Measurements from ENCODE around the gene GPR157. TPM values are rescaled to one million over a fixed set of nuclear protein-coding genes. Genes with fewer than 3 reads are reported as not detected.

GPR157 gene
- total and polyA plus RNA-seq, 2 of the 13 experiments (the other 11 are each of a cell fraction or from before 2014, with no cell fraction given), result 10.1 to 19.2 TPM

DNA sequence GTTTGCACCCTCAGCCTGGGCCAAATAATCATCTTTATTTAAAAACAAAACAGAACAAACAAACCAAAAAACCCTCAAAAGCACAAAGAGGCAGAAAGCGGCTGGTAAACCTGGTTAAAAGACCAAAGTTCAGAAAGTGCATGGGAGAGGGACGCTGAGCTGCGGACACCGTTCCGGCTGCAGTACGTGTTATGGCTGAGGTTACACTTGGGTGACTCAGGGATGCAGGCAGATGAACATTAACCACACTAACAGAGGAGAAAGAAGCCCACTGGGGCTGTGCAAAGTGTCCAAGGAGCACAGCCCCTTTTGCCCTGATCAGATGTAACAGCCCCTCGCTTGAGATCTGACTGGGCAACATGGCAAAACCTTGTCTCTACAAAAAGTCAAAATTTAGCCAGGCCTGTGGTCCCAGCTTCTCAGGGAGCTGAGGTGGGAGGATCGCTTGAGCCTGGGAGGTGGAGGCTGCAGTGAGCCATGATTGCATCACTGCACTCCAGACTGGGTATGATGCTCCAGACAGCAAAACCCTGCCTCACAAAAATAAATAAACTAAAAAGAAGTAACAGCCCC lies 28.3 kb downstream of the GPR157 start (continued):
- TF ChIP-seq, protein P1, sequence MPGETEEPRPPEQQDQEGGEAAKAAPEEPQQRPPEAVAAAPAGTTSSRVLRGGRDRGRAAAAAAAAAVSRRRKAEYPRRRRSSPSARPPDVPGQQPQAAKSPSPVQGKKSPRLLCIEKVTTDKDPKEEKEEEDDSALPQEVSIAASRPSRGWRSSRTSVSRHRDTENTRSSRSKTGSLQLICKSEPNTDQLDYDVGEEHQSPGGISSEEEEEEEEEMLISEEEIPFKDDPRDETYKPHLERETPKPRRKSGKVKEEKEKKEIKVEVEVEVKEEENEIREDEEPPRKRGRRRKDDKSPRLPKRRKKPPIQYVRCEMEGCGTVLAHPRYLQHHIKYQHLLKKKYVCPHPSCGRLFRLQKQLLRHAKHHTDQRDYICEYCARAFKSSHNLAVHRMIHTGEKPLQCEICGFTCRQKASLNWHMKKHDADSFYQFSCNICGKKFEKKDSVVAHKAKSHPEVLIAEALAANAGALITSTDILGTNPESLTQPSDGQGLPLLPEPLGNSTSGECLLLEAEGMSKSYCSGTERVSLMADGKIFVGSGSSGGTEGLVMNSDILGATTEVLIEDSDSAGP (CRISPR knock-in tag; IDR thresholded peaks at IDR 0.05; ENCODE audit: borderline replicate concordance), result no peak
- TF ChIP-seq ZNF839 (CRISPR knock-in tag; IDR thresholded peaks at IDR 0.05; ENCODE audit: borderline replicate concordance) (no peak), ZNF557 (CRISPR knock-in tag; IDR thresholded peaks at IDR 0.05) (no peak), CBX5 (CRISPR knock-in tag; IDR thresholded peaks at IDR 0.05; ENCODE audit: borderline replicate concordance) (no peak), CEBPB (IDR thresholded peaks at IDR 0.05; ENCODE audit: borderline replicate concordance, low read depth, low read length) (peak; percentile 86), ZEB1 (IDR thresholded peaks at IDR 0.05; ENCODE audit: insufficient replicate concordance, low read depth) (peak; percentile 23), IKZF1 (IDR thresholded peaks at IDR 0.05) (no peak), SYNCRIP (IDR thresholded peaks at IDR 0.05; ENCODE audit: insufficient read depth, low read depth, low read length) (no peak), SIX1 (CRISPR knock-in tag; IDR thresholded peaks at IDR 0.05; ENCODE audit: borderline replicate concordance) (0 out of 2 replicates have a peak, but pooled peaks have one; percentile 20), NFE2L1 (CRISPR knock-in tag; IDR thresholded peaks at IDR 0.05; ENCODE audit: borderline replicate concordance) (no peak), SMAD1 (CRISPR knock-in tag; IDR thresholded peaks at IDR 0.05; ENCODE audit: borderline replicate concordance, low read depth) (no peak), PRMT3 (CRISPR knock-in tag; IDR thresholded peaks at IDR 0.05; ENCODE audit: borderline replicate concordance, low read depth) (no peak), CHD4 (IDR thresholded peaks at IDR 0.05; ENCODE audit: borderline replicate concordance, low read length) (no peak), KLF13 (CRISPR knock-in tag; IDR thresholded peaks at IDR 0.05) (no peak), NFKB2 (CRISPR knock-in tag; IDR thresholded peaks at IDR 0.05; ENCODE audit: borderline replicate concordance) (no peak)
- TF ChIP-seq, protein P2, sequence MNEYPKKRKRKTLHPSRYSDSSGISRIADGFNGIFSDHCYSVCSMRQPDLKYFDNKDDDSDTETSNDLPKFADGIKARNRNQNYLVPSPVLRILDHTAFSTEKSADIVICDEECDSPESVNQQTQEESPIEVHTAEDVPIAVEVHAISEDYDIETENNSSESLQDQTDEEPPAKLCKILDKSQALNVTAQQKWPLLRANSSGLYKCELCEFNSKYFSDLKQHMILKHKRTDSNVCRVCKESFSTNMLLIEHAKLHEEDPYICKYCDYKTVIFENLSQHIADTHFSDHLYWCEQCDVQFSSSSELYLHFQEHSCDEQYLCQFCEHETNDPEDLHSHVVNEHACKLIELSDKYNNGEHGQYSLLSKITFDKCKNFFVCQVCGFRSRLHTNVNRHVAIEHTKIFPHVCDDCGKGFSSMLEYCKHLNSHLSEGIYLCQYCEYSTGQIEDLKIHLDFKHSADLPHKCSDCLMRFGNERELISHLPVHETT (CRISPR knock-in tag; conservative IDR thresholded peaks at IDR 0.05), result no peak
- TF ChIP-seq, protein P3, sequence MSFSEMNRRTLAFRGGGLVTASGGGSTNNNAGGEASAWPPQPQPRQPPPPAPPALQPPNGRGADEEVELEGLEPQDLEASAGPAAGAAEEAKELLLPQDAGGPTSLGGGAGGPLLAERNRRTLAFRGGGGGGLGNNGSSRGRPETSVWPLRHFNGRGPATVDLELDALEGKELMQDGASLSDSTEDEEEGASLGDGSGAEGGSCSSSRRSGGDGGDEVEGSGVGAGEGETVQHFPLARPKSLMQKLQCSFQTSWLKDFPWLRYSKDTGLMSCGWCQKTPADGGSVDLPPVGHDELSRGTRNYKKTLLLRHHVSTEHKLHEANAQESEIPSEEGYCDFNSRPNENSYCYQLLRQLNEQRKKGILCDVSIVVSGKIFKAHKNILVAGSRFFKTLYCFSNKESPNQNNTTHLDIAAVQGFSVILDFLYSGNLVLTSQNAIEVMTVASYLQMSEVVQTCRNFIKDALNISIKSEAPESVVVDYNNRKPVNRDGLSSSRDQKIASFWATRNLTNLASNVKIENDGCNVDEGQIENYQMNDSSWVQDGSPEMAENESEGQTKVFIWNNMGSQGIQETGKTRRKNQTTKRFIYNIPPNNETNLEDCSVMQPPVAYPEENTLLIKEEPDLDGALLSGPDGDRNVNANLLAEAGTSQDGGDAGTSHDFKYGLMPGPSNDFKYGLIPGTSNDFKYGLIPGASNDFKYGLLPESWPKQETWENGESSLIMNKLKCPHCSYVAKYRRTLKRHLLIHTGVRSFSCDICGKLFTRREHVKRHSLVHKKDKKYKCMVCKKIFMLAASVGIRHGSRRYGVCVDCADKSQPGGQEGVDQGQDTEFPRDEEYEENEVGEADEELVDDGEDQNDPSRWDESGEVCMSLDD (CRISPR knock-in tag; IDR thresholded peaks at IDR 0.05; ENCODE audit: borderline replicate concordance), result no peak

All from HepG2 (cell line).